Peyer's patch (tissue), 4 donors: ENCODE measurements around the gene ZSCAN12. TPM values are rescaled to one million over a fixed set of nuclear protein-coding genes. Genes with fewer than 3 reads are reported as not detected.

Source experiments
- DNase-seq, 3 donors: peaks; one replicate each; pipeline ENCODE4 v3.0.0-alpha.2; 2017 to 2019
- H3K27ac ChIP-seq, 4 donors: fragments of 200-600 bp; sonication (generic); one replicate each; pipeline ENCODE4 v1.5.1; 2016 to 2019
- H3K27me3 ChIP-seq, 2 donors: fragments of 200-600 bp; sonication (generic); one replicate each; pipeline ENCODE4 v1.5.1; 2019
- H3K36me3 ChIP-seq, 3 donors: fragments of 200-600 bp; sonication (generic); one replicate each; pipeline ENCODE4 v1.5.1; 2016 to 2019
- H3K4me1 ChIP-seq, 4 donors: fragments of 200-600 bp; sonication (generic); one replicate each; pipeline ENCODE4 v1.5.1; 2016 to 2019
- H3K4me3 ChIP-seq, 4 donors: fragments of 200-600 bp; sonication (generic); 1 replicate in 3 of 4; 2 replicates in 1 of 4; pipeline ENCODE4 v1.5.1; 2016 to 2019; ENCODE audit warnings: mild to moderate bottlenecking in 1 of 4
- H3K9me3 ChIP-seq, 4 donors: fragments of 200-600 bp; sonication (generic); one replicate each; pipeline ENCODE4 v1.5.1; 2016 to 2019; ENCODE audit warnings: mild to moderate bottlenecking in 1 of 4
- POLR2A ChIP-seq, 2 donors: fragments of 450-650 bp; IDR thresholded peaks; one replicate each; pipeline ENCODE4 v1.5.1; 2017; ENCODE audit warnings: antibody characterized with exemption in 2 of 2, mild to moderate bottlenecking in 2 of 2, moderate library complexity in 2 of 2
- total RNA-seq, 4 donors: library from RNA; depleted of rRNA; stranded (reverse); fragments of >200 nt; gene quantifications; one replicate each; pipeline ENCODE4 v1.1.0, GENCODE V29; 2016
- TF ChIP-seq, protein P1 (sequence below), 6 experiments: fragments of 450-650 bp in 4 of 6; fragments of 200-600 bp in 2 of 6; sonication (generic) in 1 of 6; IDR thresholded peaks; one replicate each; pipeline ENCODE4 v1.5.1; 2017 to 2019; ENCODE audit warnings: antibody characterized with exemption in 6 of 6, mild to moderate bottlenecking in 3 of 6, moderate library complexity in 1 of 6

The ZSCAN12 gene
- total RNA-seq, 4 donors from 2014 or later, result 4.0 to 19.8 (median 7.5) TPM

DNA sequence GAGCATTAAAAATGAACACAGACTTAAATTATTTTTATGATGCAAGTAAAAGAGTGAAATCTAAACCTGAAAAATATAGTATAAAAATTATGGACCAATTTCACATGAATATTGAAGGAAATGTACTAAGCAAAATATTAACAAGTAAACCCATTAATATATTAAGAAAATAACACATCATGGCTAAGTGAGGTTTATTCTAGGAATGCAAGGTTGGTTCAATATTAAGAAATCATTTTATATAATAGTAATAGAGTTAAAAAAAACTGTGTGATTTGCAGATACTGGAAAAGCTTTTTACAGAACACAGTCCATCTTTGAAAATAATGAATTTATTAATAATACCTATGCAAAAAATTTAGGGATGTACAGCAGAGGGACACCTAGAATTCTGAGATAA is 20.9 kb downstream of the ZSCAN12 start:
- Histone ChIP-seq H3K4me3 (no peak overlapping the region), H3K4me1 (no peaks in the 10 kb centered on the region), H3K27ac (no peak overlapping the region), H3K9me3 (no peaks in the 10 kb centered on the region), H3K36me3 (peaks cover 0 to 17% (median 0%) of the 10 kb centered on the region in 3 donors), H3K27me3 (no peaks in the 10 kb centered on the region)
- no peak for DNase-seq
- TF ChIP-seq, protein P1, sequence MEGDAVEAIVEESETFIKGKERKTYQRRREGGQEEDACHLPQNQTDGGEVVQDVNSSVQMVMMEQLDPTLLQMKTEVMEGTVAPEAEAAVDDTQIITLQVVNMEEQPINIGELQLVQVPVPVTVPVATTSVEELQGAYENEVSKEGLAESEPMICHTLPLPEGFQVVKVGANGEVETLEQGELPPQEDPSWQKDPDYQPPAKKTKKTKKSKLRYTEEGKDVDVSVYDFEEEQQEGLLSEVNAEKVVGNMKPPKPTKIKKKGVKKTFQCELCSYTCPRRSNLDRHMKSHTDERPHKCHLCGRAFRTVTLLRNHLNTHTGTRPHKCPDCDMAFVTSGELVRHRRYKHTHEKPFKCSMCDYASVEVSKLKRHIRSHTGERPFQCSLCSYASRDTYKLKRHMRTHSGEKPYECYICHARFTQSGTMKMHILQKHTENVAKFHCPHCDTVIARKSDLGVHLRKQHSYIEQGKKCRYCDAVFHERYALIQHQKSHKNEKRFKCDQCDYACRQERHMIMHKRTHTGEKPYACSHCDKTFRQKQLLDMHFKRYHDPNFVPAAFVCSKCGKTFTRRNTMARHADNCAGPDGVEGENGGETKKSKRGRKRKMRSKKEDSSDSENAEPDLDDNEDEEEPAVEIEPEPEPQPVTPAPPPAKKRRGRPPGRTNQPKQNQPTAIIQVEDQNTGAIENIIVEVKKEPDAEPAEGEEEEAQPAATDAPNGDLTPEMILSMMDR (IDR thresholded peaks at IDR 0.05), result no peak
- no peak for TF ChIP-seq POLR2A (IDR thresholded peaks at IDR 0.05)

DNA sequence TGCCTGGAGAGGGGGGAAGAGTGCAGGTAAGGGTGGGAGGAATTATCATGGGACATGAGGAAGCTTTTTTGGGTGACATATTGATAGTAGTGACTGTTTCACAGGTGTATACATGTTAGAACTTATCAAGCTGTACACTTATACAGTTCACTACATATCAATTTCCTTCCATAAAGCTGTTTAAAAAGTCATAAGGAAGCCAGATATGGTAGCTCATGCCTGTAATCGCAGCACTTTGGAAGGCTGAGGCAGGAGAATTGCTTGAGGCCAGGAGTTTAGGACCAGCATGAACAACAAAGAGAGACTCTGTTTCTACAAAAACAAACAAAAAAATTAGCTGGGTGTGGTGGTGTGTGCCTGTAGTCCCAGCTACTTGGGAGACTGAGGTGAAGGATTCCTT is 21.7 kb downstream of the ZSCAN12 start:
- no peaks in the 10 kb centered on the region for H3K9me3 ChIP-seq
- no peaks in the 10 kb centered on the region for H3K27me3 ChIP-seq
- DNase-seq, result no peak
- H3K4me3 ChIP-seq, result no peak overlapping the region
- TF ChIP-seq, protein P1 (IDR thresholded peaks at IDR 0.05), result no peak
- TF ChIP-seq POLR2A (IDR thresholded peaks at IDR 0.05), result no peak
- H3K36me3 ChIP-seq, result peaks cover 0 to 17% (median 0%) of the 10 kb centered on the region in 3 donors
- no peak overlapping the region for H3K27ac ChIP-seq
- H3K4me1 ChIP-seq, result no peaks in the 10 kb centered on the region

DNA sequence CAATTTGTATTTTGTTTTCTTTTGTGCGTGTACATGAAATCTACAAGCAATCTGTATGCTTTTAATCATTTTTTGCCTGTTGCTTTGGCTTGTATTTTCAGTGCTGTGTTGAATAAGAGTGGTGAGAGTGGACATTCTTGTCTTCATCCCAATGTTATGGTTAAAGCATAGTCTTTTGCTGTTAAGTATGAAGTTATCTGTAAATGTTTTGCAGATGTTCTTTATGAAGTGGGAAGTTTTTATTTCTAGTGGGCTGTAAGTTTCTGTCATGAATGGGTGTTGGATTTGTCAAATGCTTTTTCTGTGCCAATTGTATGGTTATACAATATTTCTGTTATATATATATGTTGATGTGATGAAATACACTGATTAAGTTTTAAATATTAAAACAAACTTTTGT is 25.6 kb downstream of the ZSCAN12 start:
- DNase-seq, result no peak
- TF ChIP-seq, protein P1 (IDR thresholded peaks at IDR 0.05), result no peak
- TF ChIP-seq POLR2A (IDR thresholded peaks at IDR 0.05), result no peak
- H3K27me3 ChIP-seq, result no peaks in the 10 kb centered on the region
- H3K4me3 ChIP-seq, result no peak overlapping the region
- H3K36me3 ChIP-seq, result no peaks in the 10 kb centered on the region
- no peak overlapping the region for H3K27ac ChIP-seq
- no peaks in the 10 kb centered on the region for H3K9me3 ChIP-seq
- H3K4me1 ChIP-seq, result no peaks in the 10 kb centered on the region

DNA sequence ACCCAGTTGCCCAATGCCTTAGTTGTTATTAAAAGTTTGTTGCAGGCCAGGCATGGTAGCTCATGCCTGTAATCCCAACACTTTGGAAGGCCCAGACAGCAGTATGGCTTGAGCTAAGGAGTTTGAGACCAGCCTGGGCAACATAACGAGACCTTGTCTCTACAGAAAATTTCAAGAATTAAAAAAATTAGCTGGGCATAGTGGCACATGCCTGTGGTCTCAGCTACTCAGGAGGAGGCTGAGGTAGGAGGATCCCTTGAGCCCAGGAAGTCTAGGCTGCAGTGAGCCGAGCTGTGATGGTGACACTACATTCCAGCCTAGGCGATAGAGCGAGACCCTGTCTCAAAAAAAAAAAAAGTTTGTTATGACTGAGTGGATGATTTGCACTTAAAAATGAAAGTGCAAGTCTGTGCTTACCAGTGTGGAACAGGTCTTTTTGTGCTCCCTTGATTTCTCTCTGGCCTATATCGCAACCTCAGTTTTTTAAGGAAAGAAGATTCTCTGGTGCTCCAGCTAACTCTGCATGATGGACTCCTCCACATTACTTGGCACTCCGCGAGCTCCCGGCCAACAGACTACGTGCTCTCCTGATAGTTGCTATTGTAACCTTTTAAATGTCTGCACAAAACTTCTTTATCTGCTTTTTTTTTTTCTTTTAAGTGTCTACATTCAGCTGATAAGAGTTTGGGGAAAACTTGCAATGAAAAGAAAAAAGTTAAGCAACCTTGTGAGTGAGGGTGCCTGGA is 27.7 kb downstream of the ZSCAN12 start:
- Histone ChIP-seq H3K9me3 (no peaks in the 10 kb centered on the region), H3K27ac (peak overlapping the region in 1 of 4 donors; percentile 17), H3K4me1 (no peaks in the 10 kb centered on the region), H3K4me3 (no peak overlapping the region), H3K27me3 (no peaks in the 10 kb centered on the region), H3K36me3 (peaks cover 0 to 5% (median 0%) of the 10 kb centered on the region in 3 donors)
- no peak for DNase-seq
- TF ChIP-seq, protein P1 (IDR thresholded peaks at IDR 0.05), result no peak
- no peak for TF ChIP-seq POLR2A (IDR thresholded peaks at IDR 0.05)

DNA sequence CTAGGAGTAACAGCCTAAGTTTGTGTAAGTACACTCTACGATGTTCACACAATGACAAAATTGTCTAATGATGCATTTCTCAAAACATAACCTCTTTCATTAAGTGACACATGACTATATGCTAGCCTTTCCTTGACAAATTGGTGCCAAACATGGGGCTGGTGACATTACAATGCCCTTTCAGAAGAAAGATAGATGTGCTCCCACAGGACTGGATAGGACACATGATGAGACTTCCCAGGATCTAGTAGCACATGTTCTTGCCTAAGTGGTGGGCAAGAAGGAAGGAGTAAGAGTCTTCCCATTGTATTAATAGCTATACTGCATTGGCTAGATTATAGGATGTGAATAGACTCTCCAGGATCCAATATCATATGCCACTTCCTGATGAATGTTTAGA is 28.3 kb downstream of the ZSCAN12 start:
- Histone ChIP-seq H3K27ac (no peak overlapping the region), H3K4me1 (no peaks in the 10 kb centered on the region), H3K36me3 (peaks cover 0 to 10% (median 0%) of the 10 kb centered on the region in 3 donors), H3K4me3 (no peak overlapping the region), H3K27me3 (no peaks in the 10 kb centered on the region), H3K9me3 (no peaks in the 10 kb centered on the region)
- no peak for DNase-seq
- TF ChIP-seq POLR2A (IDR thresholded peaks at IDR 0.05), result no peak

DNA sequence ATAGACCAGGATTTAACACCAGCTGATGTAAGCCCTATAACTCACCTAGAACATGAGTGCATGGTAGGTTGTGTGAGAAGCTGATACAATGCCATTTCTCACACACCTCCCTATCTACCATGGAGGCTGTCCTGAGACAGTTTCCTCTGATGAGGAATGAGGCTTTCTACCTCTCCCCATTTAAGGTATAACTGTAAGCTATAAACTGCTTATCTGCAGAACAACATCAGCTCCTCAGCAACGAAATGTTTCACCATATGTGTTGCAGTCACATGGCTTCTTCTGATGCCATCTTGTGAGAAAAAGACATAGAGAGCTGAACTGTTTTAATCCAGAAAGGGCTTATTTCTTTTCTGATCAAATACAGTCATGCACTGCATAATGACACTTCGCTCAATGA is 29.1 kb downstream of the ZSCAN12 start:
- H3K27me3 ChIP-seq, result no peaks in the 10 kb centered on the region
- H3K4me1 ChIP-seq, result no peaks in the 10 kb centered on the region
- H3K27ac ChIP-seq, result no peak overlapping the region
- DNase-seq, result no peak
- H3K36me3 ChIP-seq, result peaks cover 0 to 19% (median 0%) of the 10 kb centered on the region in 3 donors
- H3K4me3 ChIP-seq, result no peak overlapping the region
- no peak for TF ChIP-seq POLR2A (IDR thresholded peaks at IDR 0.05)
- TF ChIP-seq, protein P1 (IDR thresholded peaks at IDR 0.05), result no peak
- H3K9me3 ChIP-seq, result no peaks in the 10 kb centered on the region
